B cell (primary cell): Measurements from ENCODE around the gene OBP2B. TPM values are rescaled to one million over a fixed set of nuclear protein-coding genes. Genes with fewer than 3 reads are reported as not detected.

Experiments
- ATAC-seq: fragments of 200-7000 bp; cut with Tn5 transposase; one replicate; pipeline ENCODE4 v1.10.0; 2021; ENCODE audit warnings: low read depth, mild to moderate bottlenecking, moderate number of reproducible peaks, moderate library complexity
- CTCF ChIA-PET: fragments of 350-600 bp; sonication (Branson Sonifier 250); formaldehyde crosslinking; loops from one replicate; lab custom pipeline; 2021; ENCODE audit warnings: antibody characterized with exemption, inconsistent platforms; lab: Charles Lee
- POLR2A ChIA-PET: fragments of 350-600 bp; sonication (Branson Sonifier 250); formaldehyde crosslinking; loops from one replicate; lab custom pipeline; 2021; ENCODE audit warnings: antibody characterized with exemption; lab: Charles Lee
- DNase-seq: peaks from one replicate; pipeline ENCODE4 v3.0.0; 2013
- H2AFZ ChIP-seq: 2 replicates; pipeline ENCODE4 v1.6.1; 2012; ENCODE audit warnings: mild to moderate bottlenecking, low read depth, low read length; ENCODE audit not compliant: insufficient read depth, poor library complexity, severe bottlenecking
- H3K27ac ChIP-seq, 2 donors: 1 replicate in 1 of 2; 2 replicates in 1 of 2; pipeline ENCODE4 v1.5.1; 2012 to 2013; ENCODE audit warnings: low read length in 2 of 2, mild to moderate bottlenecking in 2 of 2, moderate library complexity in 1 of 2
- H3K27me3 ChIP-seq, 4 experiments: fragments of 200-600 bp in 1 of 4; sonication (generic) in 1 of 4; replicated peaks in 1 of 4; 1 replicate in 2 of 4; 2 replicates in 2 of 4; pipeline versions ENCODE4 v1.6.1 to v1.7.0; 2013 to 2016; ENCODE audit warnings: low read length in 3 of 4, mild to moderate bottlenecking in 2 of 4, mixed read lengths in 1 of 4, moderate library complexity in 1 of 4; ENCODE audit not compliant: insufficient read depth in 4 of 4, control insufficient read depth in 3 of 4; ENCODE audit errors: control extremely low read depth in 1 of 4
- H3K36me3 ChIP-seq, 2 experiments: replicated peaks in 1 of 2; 1 replicate in 1 of 2; 2 replicates in 1 of 2; pipeline versions ENCODE4 v1.6.1 to v1.7.1; 2013; ENCODE audit warnings: low read length in 1 of 2; ENCODE audit not compliant: insufficient read depth in 2 of 2, control insufficient read depth in 1 of 2; ENCODE audit errors: control extremely low read depth in 1 of 2, extremely low read depth in 1 of 2
- H3K4me1 ChIP-seq, 2 donors: fragments of 200-600 bp in 1 of 2; sonication (generic) in 1 of 2; 1 replicate in 1 of 2; 2 replicates in 1 of 2; pipeline versions ENCODE4 v1.5.1 to v1.6.1; 2013 to 2017; ENCODE audit warnings: low read length in 2 of 2; ENCODE audit not compliant: control insufficient read depth in 2 of 2, insufficient read depth in 2 of 2
- H3K4me2 ChIP-seq: replicated peaks from 2 replicates; pipeline ENCODE3; 2012; ENCODE audit warnings: mild to moderate bottlenecking, low read depth, low read length; ENCODE audit not compliant: poor library complexity, severe bottlenecking
- H3K4me3 ChIP-seq, 5 experiments: fragments of 200-600 bp in 1 of 5; sonication (generic) in 1 of 5; 1 replicate in 3 of 5; 2 replicates in 2 of 5; pipeline versions ENCODE4 v1.5.1 to v1.7.0; 2011 to 2016; ENCODE audit warnings: low read length in 4 of 5, mild to moderate bottlenecking in 4 of 5, low read depth in 2 of 5, control low read depth in 1 of 5, moderate library complexity in 1 of 5; ENCODE audit not compliant: insufficient read depth in 1 of 5; ENCODE audit errors: control extremely low read depth in 1 of 5, extremely low read depth in 1 of 5
- H3K79me2 ChIP-seq: fragments of 200-600 bp; sonication (generic); one replicate; pipeline ENCODE4 v1.6.0; 2016; ENCODE audit warnings: low read length; ENCODE audit not compliant: control insufficient read depth, insufficient read depth
- H3K9ac ChIP-seq: fragments of 200-600 bp; sonication (generic); 2 replicates; pipeline ENCODE4 v1.6.1; 2017; ENCODE audit warnings: mild to moderate bottlenecking, low read length, moderate library complexity
- H3K9me3 ChIP-seq, 3 donors: one replicate each; pipeline versions ENCODE4 v1.6.1 to v1.7.1; 2013; ENCODE audit warnings: low read length in 2 of 3; ENCODE audit not compliant: control insufficient read depth in 2 of 3, insufficient read depth in 1 of 3; ENCODE audit errors: control extremely low read depth in 1 of 3
- H4K20me1 ChIP-seq: 2 replicates; pipeline ENCODE4 v1.6.0; 2012; ENCODE audit warnings: mild to moderate bottlenecking, low read length; ENCODE audit not compliant: insufficient read depth, control insufficient read depth, poor library complexity, severe bottlenecking
- H3K27ac Mint-ChIP-seq: one replicate; pipeline ENCODE4 v1.8.0; 2021; ENCODE audit warnings: mixed read lengths
- H3K27me3 Mint-ChIP-seq: one replicate; pipeline ENCODE4 v1.8.0; 2021; ENCODE audit warnings: mixed read lengths
- H3K4me1 Mint-ChIP-seq: one replicate; pipeline ENCODE4 v1.8.0; 2021; ENCODE audit warnings: mixed read lengths
- H3K4me3 Mint-ChIP-seq: one replicate; pipeline ENCODE4 v1.8.0; 2021; ENCODE audit warnings: mixed read lengths
- H3K9me3 Mint-ChIP-seq: one replicate; pipeline ENCODE4 v1.8.0; 2022; ENCODE audit warnings: mixed read lengths; ENCODE audit not compliant: insufficient read depth
- EZH2 ChIP-seq: IDR thresholded peaks from 2 replicates; pipeline ENCODE4 v1.6.1; 2012; ENCODE audit warnings: borderline replicate concordance, low read depth, mild to moderate bottlenecking, moderate library complexity, low read length; ENCODE audit not compliant: insufficient read depth, poor library complexity, severe bottlenecking
- WGBS: methylation state at CpG from one replicate; pipeline ENCODE4 v1.1.5; 2013; ENCODE audit warnings: missing lambda C conversion rate; ENCODE audit not compliant: insufficient coverage; 5-methylcytosine and 5-hydroxymethylcytosine counted together
- intact Hi-C: fragments of 100-400 bp; cut with micrococcal nuclease; formaldehyde crosslinking; loops from one replicate; pipeline ENCODE4 v1.10.0; 2022
- polyA plus RNA-seq: library from polyadenylated mRNA; depleted of rRNA; stranded (reverse); fragments of >200 nt; gene quantifications from 2 replicates; pipeline ENCODE4 v1.2.3, GENCODE V29; 2012
- total RNA-seq, 2 donors: library from RNA; stranded (reverse); fragments of 120-200 nt in 1 of 2; gene quantifications; 1 replicate in 1 of 2; 2 replicates in 1 of 2; pipeline versions ENCODE4 v1.2.3 to v1.2.4, GENCODE V29; 2013 to 2022
- TF ChIP-seq, protein P1 (sequence below): fragments of 200-600 bp; IDR thresholded peaks from one replicate; pipeline ENCODE4 v1.8.0; 2022; ENCODE audit warnings: antibody characterized with exemption, mild to moderate bottlenecking

OBP2B gene
- total and polyA plus RNA-seq, 2 donors (not counting 1 experiment from before 2014, with no cell fraction given), result not detected

DNA sequence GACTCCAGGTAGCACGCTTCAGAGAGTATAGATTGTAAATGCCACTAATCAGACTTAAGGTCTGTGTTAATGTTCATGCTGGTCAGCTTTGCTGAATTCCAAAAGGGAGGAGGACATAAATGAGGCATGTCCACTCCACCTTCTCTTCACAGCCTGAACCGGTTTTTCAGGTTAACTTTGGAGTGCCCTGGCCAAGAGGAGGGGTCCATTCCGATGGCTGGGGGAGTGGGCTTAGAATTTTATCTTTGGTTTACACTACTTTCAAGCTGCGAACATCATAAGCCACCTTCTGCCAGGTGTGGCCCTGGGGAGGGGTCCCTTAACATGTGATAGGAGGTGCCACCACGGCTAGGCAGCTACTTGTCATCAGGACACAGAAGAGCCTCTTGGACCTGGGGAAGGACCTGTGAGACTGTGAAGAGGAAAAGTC lies 41.7 kb upstream of the OBP2B start:
- Histone ChIP-seq H3K4me3 (no peak overlapping the region), H4K20me1 (no peaks in the 10 kb centered on the region), H3K36me3 (no peaks in the 10 kb centered on the region), H3K27ac (no peak overlapping the region), H3K27me3 (peaks cover 0 to 11% (median 0%) of the 10 kb centered on the region in 4 experiments), H3K4me2 (no peak overlapping the region), H3K9ac (no peak overlapping the region), H2AFZ (no peak overlapping the region), H3K4me1 (no peaks in the 10 kb centered on the region), H3K79me2 (no peaks in the 10 kb centered on the region), H3K9me3 (peaks cover 0 to 13% (median 0%) of the 10 kb centered on the region in 3 donors)
- ATAC-seq, result no peak
- no peak overlapping the region for H3K27ac Mint-ChIP-seq
- ChIA-PET CTCF (no interaction called here), POLR2A (no interaction called here)
- no peaks in the 10 kb centered on the region for H3K4me1 Mint-ChIP-seq
- intact Hi-C loops, result no loop called here
- no peak for TF ChIP-seq EZH2
- TF ChIP-seq, protein P1, sequence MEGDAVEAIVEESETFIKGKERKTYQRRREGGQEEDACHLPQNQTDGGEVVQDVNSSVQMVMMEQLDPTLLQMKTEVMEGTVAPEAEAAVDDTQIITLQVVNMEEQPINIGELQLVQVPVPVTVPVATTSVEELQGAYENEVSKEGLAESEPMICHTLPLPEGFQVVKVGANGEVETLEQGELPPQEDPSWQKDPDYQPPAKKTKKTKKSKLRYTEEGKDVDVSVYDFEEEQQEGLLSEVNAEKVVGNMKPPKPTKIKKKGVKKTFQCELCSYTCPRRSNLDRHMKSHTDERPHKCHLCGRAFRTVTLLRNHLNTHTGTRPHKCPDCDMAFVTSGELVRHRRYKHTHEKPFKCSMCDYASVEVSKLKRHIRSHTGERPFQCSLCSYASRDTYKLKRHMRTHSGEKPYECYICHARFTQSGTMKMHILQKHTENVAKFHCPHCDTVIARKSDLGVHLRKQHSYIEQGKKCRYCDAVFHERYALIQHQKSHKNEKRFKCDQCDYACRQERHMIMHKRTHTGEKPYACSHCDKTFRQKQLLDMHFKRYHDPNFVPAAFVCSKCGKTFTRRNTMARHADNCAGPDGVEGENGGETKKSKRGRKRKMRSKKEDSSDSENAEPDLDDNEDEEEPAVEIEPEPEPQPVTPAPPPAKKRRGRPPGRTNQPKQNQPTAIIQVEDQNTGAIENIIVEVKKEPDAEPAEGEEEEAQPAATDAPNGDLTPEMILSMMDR, result no peak
- peaks cover 2% of the 10 kb centered on the region for H3K9me3 Mint-ChIP-seq
- H3K4me3 Mint-ChIP-seq, result no peak overlapping the region
- 80% methylated on average over 1 of the region's 5 CpGs for WGBS
- H3K27me3 Mint-ChIP-seq, result peaks cover 17% of the 10 kb centered on the region
- no peak for DNase-seq

DNA sequence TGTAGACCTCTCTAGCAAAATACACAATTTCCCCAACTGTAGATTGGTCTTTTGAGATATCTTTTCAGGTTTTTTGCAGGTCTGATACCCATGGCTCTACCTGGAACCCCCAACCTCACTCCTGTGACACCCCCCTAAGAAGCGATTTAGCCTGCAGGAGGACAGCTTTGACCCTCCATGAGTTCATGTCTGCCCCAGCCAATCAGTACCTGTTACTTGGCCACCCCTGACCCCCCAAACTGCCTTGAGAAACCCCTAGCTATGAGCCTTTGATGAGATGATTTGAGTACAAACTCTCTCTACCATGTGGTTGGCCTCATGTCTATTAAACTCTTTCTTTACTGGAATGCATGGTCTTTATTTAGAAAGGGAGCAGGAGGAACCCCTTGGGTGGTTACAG lies 40.3 kb upstream of the OBP2B start:
- H3K27ac ChIP-seq, result no peak overlapping the region
- H3K9ac ChIP-seq, result no peak overlapping the region
- H3K9me3 Mint-ChIP-seq, result peaks cover 2% of the 10 kb centered on the region
- ATAC-seq, result no peak
- ChIA-PET CTCF (interaction anchor here (1.0 kb wide), 1 partner anchor 62 kb away, joined by 3 read pairs; no protein-coding TSS in a partner anchor), POLR2A (no interaction called here)
- no peak for DNase-seq
- TF ChIP-seq, protein P1, result no peak
- no peak for TF ChIP-seq EZH2
- H3K4me3 Mint-ChIP-seq, result no peak overlapping the region
- no peaks in the 10 kb centered on the region for H3K36me3 ChIP-seq
- H3K27me3 ChIP-seq, result peaks cover 0 to 8% (median 0%) of the 10 kb centered on the region in 4 experiments
- H3K4me1 ChIP-seq, result no peaks in the 10 kb centered on the region
- peaks cover 0 to 11% (median 0%) of the 10 kb centered on the region in 3 donors for H3K9me3 ChIP-seq
- 100% methylated on average over 1 of the region's 1 CpG for WGBS
- H3K4me3 ChIP-seq, result no peak overlapping the region
- no peak overlapping the region for H2AFZ ChIP-seq
- no peak overlapping the region for H3K27ac Mint-ChIP-seq
- intact Hi-C loops, result no loop called here
- no peak overlapping the region for H3K4me2 ChIP-seq
- H3K27me3 Mint-ChIP-seq, result peaks cover 21% of the 10 kb centered on the region
- no peaks in the 10 kb centered on the region for H3K4me1 Mint-ChIP-seq
- no peaks in the 10 kb centered on the region for H4K20me1 ChIP-seq
- no peaks in the 10 kb centered on the region for H3K79me2 ChIP-seq
